PFSK-1 (cell line): ENCODE measurements around the gene EFCAB11.

Experiments used
- FOXP2 ChIP-seq: optimal IDR thresholded peaks from 2 replicates; pipeline ENCODE3; 2011; ENCODE audit warnings: borderline replicate concordance, control low read depth, inconsistent platforms; ENCODE audit not compliant: insufficient read depth; ENCODE audit errors: extremely low read length, extremely low read depth
- POLR2AphosphoS5 ChIP-seq: IDR thresholded peaks from 2 replicates; pipeline ENCODE4 v1.6.1; 2012; ENCODE audit warnings: low read depth, mild to moderate bottlenecking, control low read depth, low read length, moderate library complexity
- REST ChIP-seq, 2 experiments: IDR thresholded peaks; 2 replicates each; pipeline versions ENCODE4 v1.6.1 to v1.8.0; 2011 to 2012; ENCODE audit warnings: low read depth in 2 of 2, low read length in 2 of 2, control low read depth in 1 of 2, inconsistent platforms in 1 of 2, mild to moderate bottlenecking in 1 of 2, moderate library complexity in 1 of 2; ENCODE audit not compliant: insufficient read depth in 1 of 2
- SIN3A ChIP-seq: IDR thresholded peaks from 2 replicates; pipeline ENCODE4 v1.6.1; 2012; ENCODE audit warnings: mild to moderate bottlenecking, low read length, moderate library complexity, borderline replicate concordance; ENCODE audit not compliant: insufficient read depth
- TAF1 ChIP-seq: IDR thresholded peaks from 2 replicates; pipeline ENCODE4 v1.6.1; 2012; ENCODE audit warnings: low read length, control low read depth, borderline replicate concordance; ENCODE audit not compliant: insufficient read depth

EFCAB11 gene

GRCh38 chr14:89881839-89882238 lies 72.7 kb downstream of the EFCAB11 start:
- TF ChIP-seq POLR2AphosphoS5 (no peak), FOXP2 (no peak), SIN3A (no peak), REST (IDR thresholded peaks at IDR 0.05; ENCODE audit: insufficient read depth in 1 of 2, low read depth in 2 of 2, low read length in 2 of 2) (no peak), TAF1 (no peak)

- TF ChIP-seq POLR2AphosphoS5 = no peak
- no peak for TF ChIP-seq REST (IDR thresholded peaks at IDR 0.05; ENCODE audit: insufficient read depth in 1 of 2, low read depth in 2 of 2, low read length in 2 of 2)
- no peak for TF ChIP-seq TAF1
- TF ChIP-seq SIN3A = no peak
- TF ChIP-seq FOXP2 = no peak
These were observed 84.2 kb downstream of the EFCAB11 start for GRCh38 chr14:89870316-89870715.

GRCh38 chr14:89869606-89870005 lies 84.9 kb downstream of the EFCAB11 start:
- no peak for TF ChIP-seq FOXP2
- no peak for TF ChIP-seq POLR2AphosphoS5
- no peak for TF ChIP-seq REST (IDR thresholded peaks at IDR 0.05; ENCODE audit: insufficient read depth in 1 of 2, low read depth in 2 of 2, low read length in 2 of 2)

- TF ChIP-seq REST (IDR thresholded peaks at IDR 0.05; ENCODE audit: insufficient read depth in 1 of 2, low read depth in 2 of 2, low read length in 2 of 2) = no peak
- no peak for TF ChIP-seq FOXP2
- TF ChIP-seq POLR2AphosphoS5 = no peak
- TF ChIP-seq SIN3A = no peak
- TF ChIP-seq TAF1 = no peak
These were observed 88.1 kb downstream of the EFCAB11 start for GRCh38 chr14:89866458-89866857.

GRCh38 chr14:89865153-89865552 lies 89.4 kb downstream of the EFCAB11 start:
- no peak for TF ChIP-seq TAF1
- no peak for TF ChIP-seq FOXP2
- no peak for TF ChIP-seq SIN3A
- TF ChIP-seq REST (IDR thresholded peaks at IDR 0.05; ENCODE audit: insufficient read depth in 1 of 2, low read depth in 2 of 2, low read length in 2 of 2) = no peak
- TF ChIP-seq POLR2AphosphoS5 = no peak
